Stimulated activated CD4-positive, alpha-beta T cell treated with anti-CD3 and anti-CD28 coated beads, Interleukin-2, amount 100 ng/mL, for 24 hours (primary cell): ENCODE measurements around the gene COL3A1.

ENCODE experiments used
- DNase-seq, 2 donors: peaks; one replicate each; pipeline ENCODE4 v3.0.0-alpha.2; 2020

COL3A1 gene

DNA sequence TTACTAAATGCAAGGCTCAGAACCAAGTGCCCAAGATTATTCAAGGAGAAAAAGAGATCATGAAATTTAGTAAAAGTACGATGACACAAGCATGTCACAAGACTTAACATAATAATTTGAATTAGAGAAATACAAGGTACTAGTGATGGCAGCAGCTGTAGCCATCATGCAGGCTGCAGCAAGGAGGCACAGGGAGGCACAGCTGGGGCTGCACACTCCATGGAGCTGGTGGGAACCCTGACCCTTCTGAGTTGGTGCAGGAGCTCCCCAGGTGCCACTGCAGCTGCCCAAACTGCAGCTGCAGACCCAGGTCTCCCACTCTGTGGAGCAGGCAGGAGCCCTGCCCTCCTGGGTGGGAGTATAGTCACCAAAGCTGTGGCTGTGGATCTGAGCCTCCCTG is 46.0 kb downstream of the COL3A1 start:
- DNase-seq: no peak

- no peak for DNase-seq
Observed at GRCh38 chr2:189022053-189022481, 47.9 kb downstream of the COL3A1 start.

GRCh38 chr2:189022492-189022891 is 48.3 kb downstream of the COL3A1 start:
- DNase-seq: no peak

- no peak for DNase-seq
Observed at GRCh38 chr2:189024901-189025618, 50.9 kb downstream of the COL3A1 start.

DNA sequence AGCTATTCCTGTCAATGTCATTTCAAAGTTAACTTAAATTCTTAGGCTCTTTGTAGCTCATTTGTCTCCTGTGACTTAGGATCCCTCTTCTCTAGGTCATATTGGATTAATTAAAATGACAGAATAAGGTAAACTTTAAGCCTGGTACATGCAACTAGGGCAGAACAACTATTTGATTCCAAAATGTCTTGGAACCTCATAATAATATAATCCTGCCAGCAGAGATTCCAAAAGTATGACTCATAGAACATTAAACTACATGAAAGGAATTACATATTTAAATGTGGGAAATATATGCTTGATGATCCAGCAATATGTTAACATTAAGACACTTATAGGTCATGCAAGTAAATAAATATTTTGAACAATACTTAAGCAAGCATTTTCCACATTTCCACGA is 63.3 kb downstream of the COL3A1 start:
- no peak for DNase-seq

DNA sequence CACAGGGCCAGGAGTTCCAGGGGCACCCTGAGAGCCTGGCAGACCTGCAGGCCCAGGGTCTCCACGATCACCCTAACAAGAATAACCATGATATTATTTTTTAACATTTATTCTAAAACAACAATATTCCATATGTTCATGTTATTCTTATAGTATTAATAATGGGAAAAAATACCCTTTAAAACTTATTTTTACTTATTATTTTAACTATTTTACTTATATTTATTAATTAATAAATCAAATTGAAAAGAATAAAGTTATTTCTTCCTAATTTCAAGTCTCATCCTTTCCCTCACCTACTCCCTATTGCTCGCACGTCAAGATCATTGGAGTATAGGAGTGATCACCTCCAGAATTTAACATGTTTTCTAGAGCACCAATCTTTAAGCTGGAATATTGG is 71.7 kb downstream of the COL3A1 start:
- DNase-seq: no peak

- DNase-seq: no peak
Observed at GRCh38 chr2:189046320-189046719, 72.1 kb downstream of the COL3A1 start.

- DNase-seq: no peak
Observed at GRCh38 chr2:189047171-189047888, 73.2 kb downstream of the COL3A1 start.

GRCh38 chr2:189048189-189048588 is 74.0 kb downstream of the COL3A1 start:
- no peak for DNase-seq

- no peak for DNase-seq
Observed at GRCh38 chr2:189049709-189050164, 75.6 kb downstream of the COL3A1 start.

GRCh38 chr2:189050165-189050712 is 76.1 kb downstream of the COL3A1 start:
- DNase-seq: no peak

DNA sequence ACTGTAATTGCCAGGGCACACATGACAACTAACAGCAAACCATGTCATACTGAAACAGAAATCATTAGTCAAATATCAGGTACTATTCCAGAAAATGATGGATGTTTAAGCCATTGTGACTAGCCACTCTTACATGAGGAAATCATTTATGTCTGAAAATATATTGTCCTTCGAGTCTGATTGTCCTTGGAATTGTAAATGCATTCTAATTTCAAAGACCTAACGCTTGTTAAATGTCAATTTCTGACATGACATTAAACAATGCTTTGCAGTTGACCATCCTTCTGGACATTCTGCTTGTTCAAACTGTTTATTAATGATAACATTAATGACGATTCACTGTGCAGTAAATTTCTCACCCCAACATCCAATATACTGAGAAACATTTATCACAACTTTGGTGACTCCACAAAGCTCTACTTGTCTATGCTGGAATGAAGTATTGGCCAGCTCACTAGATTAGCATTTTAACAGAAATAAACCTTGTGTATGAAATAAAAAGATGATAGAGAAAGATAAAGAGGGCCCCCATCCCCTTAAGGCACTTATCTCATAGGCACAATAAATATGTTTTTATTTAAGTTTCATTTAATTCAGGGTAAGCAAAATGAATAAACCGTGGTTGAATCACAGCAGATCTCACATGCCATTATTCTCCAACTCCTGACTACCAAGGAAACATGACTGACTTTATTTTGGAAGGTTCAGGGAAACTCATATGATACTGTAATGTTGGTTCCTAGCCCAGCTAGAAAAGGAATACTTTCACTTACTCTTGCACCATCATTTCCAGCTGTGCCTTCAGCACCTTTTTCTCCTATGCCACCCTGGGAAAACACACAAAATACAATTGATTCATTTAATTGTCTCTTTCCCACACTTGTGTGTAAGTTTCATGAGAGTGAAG is 82.3 kb downstream of the COL3A1 start:
- DNase-seq: no peak

DNA sequence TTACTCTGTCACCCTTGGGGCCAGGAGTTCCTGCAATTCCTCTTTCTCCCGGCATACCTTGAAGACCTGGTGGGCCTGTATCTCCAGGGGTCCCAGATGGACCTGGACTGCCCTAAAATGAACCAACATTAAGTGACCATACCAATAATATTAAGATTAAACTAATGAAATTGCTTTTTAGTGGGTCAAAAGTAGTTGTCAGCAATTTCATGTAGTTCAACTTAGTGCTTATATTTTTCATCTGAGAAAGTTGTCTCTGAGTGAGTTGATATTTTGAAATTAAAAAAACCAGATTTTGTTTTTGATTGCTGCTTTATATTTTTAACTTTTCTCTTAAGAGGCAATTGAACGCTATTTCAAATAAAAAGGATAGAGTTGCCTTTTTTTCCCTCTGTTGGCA is 83.1 kb downstream of the COL3A1 start:
- DNase-seq: no peak

GRCh38 chr2:189060096-189060642 is 86.0 kb downstream of the COL3A1 start:
- no peak for DNase-seq
